Liver (tissue), 9 donors: ENCODE data around the gene PCDH15. TPM values are rescaled to one million over a fixed set of nuclear protein-coding genes. Genes with fewer than 3 reads are reported as not detected.

Source experiments
- DNase-seq: peaks from one replicate; pipeline ENCODE4 v3.0.0-alpha.2; 2017; ENCODE audit warnings: low spot score
- H3K27ac ChIP-seq, 2 donors: one replicate each; pipeline ENCODE4 v1.7.0; 2013; ENCODE audit warnings: inconsistent platforms in 2 of 2, low read length in 2 of 2, control low read depth in 1 of 2, low read depth in 1 of 2, mild to moderate bottlenecking in 1 of 2
- H3K27me3 ChIP-seq, 4 donors: one replicate each; pipeline versions ENCODE4 v1.6.1 to v1.7.0; 2013; ENCODE audit warnings: low read length in 3 of 4, inconsistent platforms in 1 of 4, mild to moderate bottlenecking in 1 of 4, moderate library complexity in 1 of 4; ENCODE audit not compliant: control insufficient read depth in 4 of 4, insufficient read depth in 4 of 4
- H3K36me3 ChIP-seq, 4 donors: one replicate each; pipeline versions ENCODE4 v1.6.1 to v1.7.0; 2013; ENCODE audit warnings: low read length in 3 of 4, mild to moderate bottlenecking in 3 of 4, low read depth in 1 of 4, moderate library complexity in 1 of 4; ENCODE audit not compliant: control insufficient read depth in 4 of 4, insufficient read depth in 3 of 4
- H3K4me1 ChIP-seq, 4 donors: one replicate each; pipeline versions ENCODE4 v1.6.1 to v1.7.0; 2013; ENCODE audit warnings: low read length in 3 of 4, mild to moderate bottlenecking in 3 of 4, moderate library complexity in 1 of 4; ENCODE audit not compliant: control insufficient read depth in 4 of 4, insufficient read depth in 4 of 4
- H3K4me3 ChIP-seq, 3 donors: one replicate each; pipeline versions ENCODE4 v1.6.1 to v1.7.0; 2013; ENCODE audit warnings: low read length in 3 of 3, control low read depth in 1 of 3, low read depth in 1 of 3, mild to moderate bottlenecking in 1 of 3
- H3K9ac ChIP-seq, 2 donors: one replicate each; pipeline ENCODE4 v1.7.0; 2013; ENCODE audit warnings: low read length in 2 of 2, mild to moderate bottlenecking in 2 of 2, moderate library complexity in 2 of 2, control low read depth in 1 of 2, low read depth in 1 of 2
- H3K9me3 ChIP-seq, 4 donors: one replicate each; pipeline versions ENCODE4 v1.6.1 to v1.7.0; 2013; ENCODE audit warnings: low read length in 3 of 4; ENCODE audit not compliant: control insufficient read depth in 4 of 4
- ATF3 ChIP-seq: IDR thresholded peaks from 2 replicates; pipeline ENCODE4 v1.6.1; 2016; ENCODE audit warnings: antibody characterized with exemption
- EGR1 ChIP-seq, 2 donors: IDR thresholded peaks; 2 replicates each; pipeline ENCODE4 v1.6.1; 2016 to 2018; ENCODE audit warnings: antibody characterized with exemption in 2 of 2, low read depth in 2 of 2
- FOXA1 ChIP-seq: IDR thresholded peaks from 2 replicates; pipeline ENCODE4 v1.6.1; 2016; ENCODE audit warnings: antibody characterized with exemption
- GABPA ChIP-seq, 2 donors: IDR thresholded peaks in 1 of 2; conservative IDR thresholded peaks in 1 of 2; 2 replicates each; pipeline ENCODE4 v1.6.1; 2016; ENCODE audit warnings: antibody characterized with exemption in 2 of 2, mild to moderate bottlenecking in 1 of 2, moderate library complexity in 1 of 2
- HNF4A ChIP-seq, 2 donors: conservative IDR thresholded peaks; 2 replicates each; pipeline ENCODE4 v1.6.1; 2016; ENCODE audit warnings: antibody characterized with exemption in 2 of 2, mild to moderate bottlenecking in 2 of 2
- JUND ChIP-seq, 2 donors: IDR thresholded peaks; 2 replicates each; pipeline ENCODE4 v1.6.1; 2016; ENCODE audit warnings: antibody characterized with exemption in 2 of 2
- NR2F2 ChIP-seq: IDR thresholded peaks from 2 replicates; pipeline ENCODE4 v1.6.1; 2016; ENCODE audit warnings: antibody characterized with exemption
- REST ChIP-seq: IDR thresholded peaks from 2 replicates; pipeline ENCODE4 v1.6.1; 2016; ENCODE audit warnings: antibody characterized with exemption, mild to moderate bottlenecking
- RXRA ChIP-seq, 2 donors: IDR thresholded peaks; 2 replicates each; pipeline ENCODE4 v1.6.1; 2017 to 2018; ENCODE audit warnings: antibody characterized with exemption in 2 of 2, mild to moderate bottlenecking in 1 of 2
- SP1 ChIP-seq: IDR thresholded peaks from 2 replicates; pipeline ENCODE4 v1.6.1; 2018; ENCODE audit warnings: antibody characterized with exemption, mild to moderate bottlenecking
- TAF1 ChIP-seq: conservative IDR thresholded peaks from 2 replicates; pipeline ENCODE4 v1.6.1; 2016; ENCODE audit warnings: antibody characterized with exemption, mild to moderate bottlenecking
- YY1 ChIP-seq: IDR thresholded peaks from 2 replicates; pipeline ENCODE4 v1.6.1; 2016; ENCODE audit warnings: antibody characterized with exemption, mild to moderate bottlenecking
- WGBS: extraction: QIAGEN DNeasy Blood & Tissue Kit; methylation state at CpG from one replicate; pipeline ENCODE4 v1.1.7; 2013; 5-methylcytosine and 5-hydroxymethylcytosine counted together
- polyA plus RNA-seq, 2 donors: library from polyadenylated mRNA; stranded (reverse) in 1 of 2; unstranded in 1 of 2; fragments of 200-250 nt in 1 of 2; fragments of >200 nt in 1 of 2; fragmentation: Nextera tagmentation in 1 of 2; extraction: Ambion mirVana in 1 of 2; gene quantifications; one replicate each; pipeline versions ENCODE4 v1.2.1 to v1.2.3, GENCODE V29; 2013 to 2015
- total RNA-seq, 2 donors: library from RNA; depleted of rRNA; stranded (reverse); fragments of >200 nt; gene quantifications; one replicate each; pipeline ENCODE4 v1.2.3, GENCODE V29; 2014
- TF ChIP-seq, protein P1 (sequence below): IDR thresholded peaks from 2 replicates; pipeline ENCODE4 v1.6.1; 2016; ENCODE audit warnings: antibody characterized with exemption
- TF ChIP-seq, protein P2 (sequence below): IDR thresholded peaks from 2 replicates; pipeline ENCODE4 v1.6.1; 2016; ENCODE audit warnings: antibody characterized with exemption
- TF ChIP-seq, protein P3 (sequence below): fragments of 150-350 bp; IDR thresholded peaks from 2 replicates; pipeline ENCODE4 v1.5.1; 2017; ENCODE audit warnings: improper control_type of control experiment, low read depth, low read length; ENCODE audit not compliant: missing input control
- donor health status: healthy.
- donor health status: healthy.
- donor health status: healthy.
- donor health status: healthy.
- donor health status: healthy.

Gene PCDH15
- total and polyA plus RNA-seq, 4 donors, result 0.05 TPM; not detected in 3

DNA sequence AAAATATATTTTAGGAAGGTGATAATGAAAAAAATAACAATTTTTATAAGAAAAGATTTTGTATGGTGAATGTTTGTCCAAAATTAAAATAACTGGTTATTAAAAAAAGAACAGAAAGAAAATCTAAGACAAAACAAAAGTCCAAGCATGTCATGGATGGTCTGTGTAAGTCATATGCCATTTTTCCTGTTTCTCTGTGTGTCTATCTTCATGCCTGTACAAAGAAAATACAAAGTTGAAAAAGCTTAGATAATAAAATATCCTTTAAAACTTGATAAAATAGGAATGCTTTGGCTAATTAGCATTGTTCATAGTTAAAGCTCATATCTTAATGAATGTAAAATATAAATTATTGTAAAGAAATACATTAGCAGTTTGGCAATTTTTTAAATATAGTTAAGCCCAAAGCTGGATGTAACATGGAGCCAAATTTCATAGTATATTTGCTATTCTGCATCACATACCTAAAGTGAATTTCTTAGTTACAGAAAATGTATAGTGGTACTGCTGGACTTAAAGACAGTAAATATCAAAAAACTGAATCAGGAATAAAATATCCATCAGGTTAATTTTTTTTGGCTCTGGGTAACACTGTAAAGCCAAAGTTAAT, 661.1 kb downstream of the PCDH15 start:
- Histone ChIP-seq H3K4me3 (no peak overlapping the region), H3K9ac (no peak overlapping the region), H3K36me3 (no peaks in the 10 kb centered on the region), H3K9me3 (no peaks in the 10 kb centered on the region), H3K4me1 (no peaks in the 10 kb centered on the region), H3K27ac (no peak overlapping the region), H3K27me3 (no peaks in the 10 kb centered on the region)
- TF ChIP-seq FOXA1 (no peak), REST (no peak), TAF1 (no peak)
- no peak for DNase-seq

DNA sequence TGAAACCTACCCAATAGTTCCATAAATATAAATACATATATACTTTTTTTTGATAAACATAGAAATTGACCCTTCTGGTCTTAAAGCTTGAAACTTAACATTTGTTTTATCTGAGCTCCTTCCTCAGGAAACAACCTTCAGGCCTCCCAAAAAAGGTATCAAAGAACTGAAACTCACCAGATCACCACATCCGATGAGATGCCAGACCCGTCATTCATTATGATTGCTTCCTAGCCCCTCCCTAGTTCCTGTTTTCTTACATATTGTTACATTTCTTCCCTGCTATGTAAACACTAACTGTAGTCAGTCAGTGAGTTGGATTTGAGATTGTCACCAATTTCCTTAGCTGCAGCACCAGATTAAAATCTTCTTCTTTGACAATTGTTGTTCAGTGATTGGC, 663.6 kb downstream of the PCDH15 start:
- TF ChIP-seq EGR1 (IDR thresholded peaks at IDR 0.05; ENCODE audit: low read depth in 2 of 2), result no peak
- TF ChIP-seq SP1, result no peak
- no peak for TF ChIP-seq REST
- no peak for TF ChIP-seq TAF1
- TF ChIP-seq NR2F2, result no peak
- no peak for TF ChIP-seq GABPA (IDR thresholded peaks at IDR 0.05 in 1 of 2, conservative IDR thresholded peaks at IDR 0.05 in 1 of 2)
- TF ChIP-seq, protein P1, sequence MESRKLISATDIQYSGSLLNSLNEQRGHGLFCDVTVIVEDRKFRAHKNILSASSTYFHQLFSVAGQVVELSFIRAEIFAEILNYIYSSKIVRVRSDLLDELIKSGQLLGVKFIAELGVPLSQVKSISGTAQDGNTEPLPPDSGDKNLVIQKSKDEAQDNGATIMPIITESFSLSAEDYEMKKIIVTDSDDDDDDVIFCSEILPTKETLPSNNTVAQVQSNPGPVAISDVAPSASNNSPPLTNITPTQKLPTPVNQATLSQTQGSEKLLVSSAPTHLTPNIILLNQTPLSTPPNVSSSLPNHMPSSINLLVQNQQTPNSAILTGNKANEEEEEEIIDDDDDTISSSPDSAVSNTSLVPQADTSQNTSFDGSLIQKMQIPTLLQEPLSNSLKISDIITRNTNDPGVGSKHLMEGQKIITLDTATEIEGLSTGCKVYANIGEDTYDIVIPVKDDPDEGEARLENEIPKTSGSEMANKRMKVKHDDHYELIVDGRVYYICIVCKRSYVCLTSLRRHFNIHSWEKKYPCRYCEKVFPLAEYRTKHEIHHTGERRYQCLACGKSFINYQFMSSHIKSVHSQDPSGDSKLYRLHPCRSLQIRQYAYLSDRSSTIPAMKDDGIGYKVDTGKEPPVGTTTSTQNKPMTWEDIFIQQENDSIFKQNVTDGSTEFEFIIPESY, result no peak
- TF ChIP-seq RXRA (IDR thresholded peaks at IDR 0.05), result no peak
- TF ChIP-seq ATF3, result no peak
- TF ChIP-seq HNF4A (conservative IDR thresholded peaks at IDR 0.05), result no peak
- TF ChIP-seq, protein P2, sequence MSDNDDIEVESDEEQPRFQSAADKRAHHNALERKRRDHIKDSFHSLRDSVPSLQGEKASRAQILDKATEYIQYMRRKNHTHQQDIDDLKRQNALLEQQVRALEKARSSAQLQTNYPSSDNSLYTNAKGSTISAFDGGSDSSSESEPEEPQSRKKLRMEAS, result no peak
- TF ChIP-seq, protein P3, sequence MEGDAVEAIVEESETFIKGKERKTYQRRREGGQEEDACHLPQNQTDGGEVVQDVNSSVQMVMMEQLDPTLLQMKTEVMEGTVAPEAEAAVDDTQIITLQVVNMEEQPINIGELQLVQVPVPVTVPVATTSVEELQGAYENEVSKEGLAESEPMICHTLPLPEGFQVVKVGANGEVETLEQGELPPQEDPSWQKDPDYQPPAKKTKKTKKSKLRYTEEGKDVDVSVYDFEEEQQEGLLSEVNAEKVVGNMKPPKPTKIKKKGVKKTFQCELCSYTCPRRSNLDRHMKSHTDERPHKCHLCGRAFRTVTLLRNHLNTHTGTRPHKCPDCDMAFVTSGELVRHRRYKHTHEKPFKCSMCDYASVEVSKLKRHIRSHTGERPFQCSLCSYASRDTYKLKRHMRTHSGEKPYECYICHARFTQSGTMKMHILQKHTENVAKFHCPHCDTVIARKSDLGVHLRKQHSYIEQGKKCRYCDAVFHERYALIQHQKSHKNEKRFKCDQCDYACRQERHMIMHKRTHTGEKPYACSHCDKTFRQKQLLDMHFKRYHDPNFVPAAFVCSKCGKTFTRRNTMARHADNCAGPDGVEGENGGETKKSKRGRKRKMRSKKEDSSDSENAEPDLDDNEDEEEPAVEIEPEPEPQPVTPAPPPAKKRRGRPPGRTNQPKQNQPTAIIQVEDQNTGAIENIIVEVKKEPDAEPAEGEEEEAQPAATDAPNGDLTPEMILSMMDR, result no peak
- no peak for TF ChIP-seq JUND (IDR thresholded peaks at IDR 0.05)
- no peak for TF ChIP-seq FOXA1
- no peak for TF ChIP-seq YY1
- no peaks in the 10 kb centered on the region for H3K27me3 ChIP-seq
- 80% methylated on average over 2 of the region's 2 CpGs for WGBS
- no peak for DNase-seq
- H3K36me3 ChIP-seq, result no peaks in the 10 kb centered on the region
- no peak overlapping the region for H3K4me3 ChIP-seq
- H3K27ac ChIP-seq, result no peak overlapping the region
- no peaks in the 10 kb centered on the region for H3K9me3 ChIP-seq
- H3K9ac ChIP-seq, result no peak overlapping the region
- H3K4me1 ChIP-seq, result no peaks in the 10 kb centered on the region
